SK-N-SH treated with all-trans-retinoic acid at 6 μM for 48 hours (cell line): ENCODE results near the gene DPYD.

Source experiments
- ATAC-seq: fragments of 200-7000 bp; cut with Tn5 transposase; 3 replicates; pipeline ENCODE4 v1.9.1; 2020; ENCODE audit warnings: mild to moderate bottlenecking, moderate library complexity
- ARNTL ChIP-seq: fragments of 450-650 bp; formaldehyde crosslinking; IDR thresholded peaks from 2 replicates; pipeline ENCODE4 v1.5.0; 2020; ENCODE audit warnings: low read depth, mild to moderate bottlenecking, moderate library complexity, borderline replicate concordance
- BACH2 ChIP-seq: fragments of 250-450 bp; sonication (Bioruptor Pico); IDR thresholded peaks from 2 replicates; pipeline ENCODE4 v1.9.0; 2021; ENCODE audit warnings: mild to moderate bottlenecking, borderline replicate concordance
- ESRRG ChIP-seq: fragments of 250-450 bp; sonication (Bioruptor Pico); IDR thresholded peaks from 2 replicates; pipeline ENCODE4 v1.6.1; 2021; ENCODE audit warnings: mild to moderate bottlenecking
- GLIS3 ChIP-seq: fragments of 250-450 bp; sonication (Bioruptor Pico); IDR thresholded peaks from 2 replicates; pipeline ENCODE4 v1.5.0; 2020; ENCODE audit warnings: mild to moderate bottlenecking, moderate library complexity
- ISL1 ChIP-seq: fragments of 250-450 bp; sonication (Bioruptor Pico); IDR thresholded peaks from 2 replicates; pipeline ENCODE4 v2.1.2; 2022; ENCODE audit warnings: mild to moderate bottlenecking, moderate library complexity
- POU6F1 ChIP-seq: fragments of 250-450 bp; sonication (Bioruptor Pico); IDR thresholded peaks from 2 replicates; pipeline ENCODE4 v1.8.0; 2021; ENCODE audit warnings: low read depth, mild to moderate bottlenecking, moderate library complexity, borderline replicate concordance
- RARB ChIP-seq: fragments of 250-450 bp; sonication (Bioruptor Pico); IDR thresholded peaks from 2 replicates; pipeline ENCODE4 v1.8.0; 2021; ENCODE audit warnings: mild to moderate bottlenecking, moderate library complexity
- SNAI2 ChIP-seq: fragments of 250-450 bp; sonication (Bioruptor Pico); IDR thresholded peaks from 2 replicates; pipeline ENCODE4 v1.5.0; 2020; ENCODE audit warnings: mild to moderate bottlenecking, moderate library complexity
- TCF4 ChIP-seq: fragments of 250-450 bp; sonication (Bioruptor Pico); IDR thresholded peaks from 2 replicates; pipeline ENCODE4 v1.8.0; 2021; ENCODE audit warnings: mild to moderate bottlenecking, moderate library complexity, borderline replicate concordance
- TOX ChIP-seq: fragments of 250-450 bp; sonication (Bioruptor Pico); IDR thresholded peaks from 2 replicates; pipeline ENCODE4 v1.8.0; 2021; ENCODE audit warnings: mild to moderate bottlenecking, moderate library complexity, borderline replicate concordance
- TSHZ2 ChIP-seq: fragments of 250-450 bp; sonication (Bioruptor Pico); IDR thresholded peaks from 2 replicates; pipeline ENCODE4 v1.5.0; 2020; ENCODE audit warnings: mild to moderate bottlenecking, moderate library complexity
- ZFP3 ChIP-seq: fragments of 250-450 bp; sonication (Bioruptor Pico); IDR thresholded peaks from 2 replicates; pipeline ENCODE4 v1.5.0; 2020; ENCODE audit warnings: mild to moderate bottlenecking, moderate library complexity
- ZNF70 ChIP-seq: fragments of 450-650 bp; formaldehyde crosslinking; IDR thresholded peaks from 2 replicates; pipeline ENCODE4 v1.5.0; 2020; ENCODE audit warnings: mild to moderate bottlenecking, moderate library complexity
- ZNF8 ChIP-seq: fragments of 450-650 bp; formaldehyde crosslinking; IDR thresholded peaks from 2 replicates; pipeline ENCODE4 v1.5.0; 2020; ENCODE audit warnings: mild to moderate bottlenecking, moderate library complexity
- TF ChIP-seq, protein P1 (sequence below): fragments of 250-450 bp; sonication (Bioruptor Pico); IDR thresholded peaks from 2 replicates; pipeline ENCODE4 v1.5.1; 2021; ENCODE audit warnings: mild to moderate bottlenecking, moderate library complexity
- TF ChIP-seq, protein P2 (sequence below): fragments of 250-450 bp; sonication (Bioruptor Pico); IDR thresholded peaks from 2 replicates; pipeline ENCODE4 v1.5.1; 2020; ENCODE audit warnings: low read depth, mild to moderate bottlenecking, moderate library complexity
- TF ChIP-seq, protein P3 (sequence below): fragments of 250-450 bp; sonication (Bioruptor Pico); IDR thresholded peaks from 2 replicates; pipeline ENCODE4 v1.8.0; 2020; ENCODE audit warnings: mild to moderate bottlenecking, moderate library complexity, borderline replicate concordance

The DPYD gene

GRCh38 chr1:97632075-97632474 lies 288.8 kb downstream of the DPYD start:
- peak; percentile 66 for ATAC-seq

GRCh38 chr1:97630948-97631347 lies 289.9 kb downstream of the DPYD start:
- no peak; the same call in 2 of the 3 replicates for ATAC-seq
- TF ChIP-seq SNAI2 (CRISPR knock-in tag): no peak
- no peak for TF ChIP-seq ZNF8
- TF ChIP-seq, protein P1, sequence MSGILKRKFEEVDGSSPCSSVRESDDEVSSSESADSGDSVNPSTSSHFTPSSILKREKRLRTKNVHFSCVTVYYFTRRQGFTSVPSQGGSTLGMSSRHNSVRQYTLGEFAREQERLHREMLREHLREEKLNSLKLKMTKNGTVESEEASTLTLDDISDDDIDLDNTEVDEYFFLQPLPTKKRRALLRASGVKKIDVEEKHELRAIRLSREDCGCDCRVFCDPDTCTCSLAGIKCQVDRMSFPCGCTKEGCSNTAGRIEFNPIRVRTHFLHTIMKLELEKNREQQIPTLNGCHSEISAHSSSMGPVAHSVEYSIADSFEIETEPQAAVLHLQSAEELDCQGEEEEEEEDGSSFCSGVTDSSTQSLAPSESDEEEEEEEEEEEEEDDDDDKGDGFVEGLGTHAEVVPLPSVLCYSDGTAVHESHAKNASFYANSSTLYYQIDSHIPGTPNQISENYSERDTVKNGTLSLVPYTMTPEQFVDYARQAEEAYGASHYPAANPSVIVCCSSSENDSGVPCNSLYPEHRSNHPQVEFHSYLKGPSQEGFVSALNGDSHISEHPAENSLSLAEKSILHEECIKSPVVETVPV: no peak
- no peak for TF ChIP-seq ZNF70 (CRISPR knock-in tag)
- no peak for TF ChIP-seq ESRRG
- TF ChIP-seq GLIS3 (CRISPR knock-in tag): no peak
- TF ChIP-seq TOX (CRISPR knock-in tag): no peak
- TF ChIP-seq, protein P2, sequence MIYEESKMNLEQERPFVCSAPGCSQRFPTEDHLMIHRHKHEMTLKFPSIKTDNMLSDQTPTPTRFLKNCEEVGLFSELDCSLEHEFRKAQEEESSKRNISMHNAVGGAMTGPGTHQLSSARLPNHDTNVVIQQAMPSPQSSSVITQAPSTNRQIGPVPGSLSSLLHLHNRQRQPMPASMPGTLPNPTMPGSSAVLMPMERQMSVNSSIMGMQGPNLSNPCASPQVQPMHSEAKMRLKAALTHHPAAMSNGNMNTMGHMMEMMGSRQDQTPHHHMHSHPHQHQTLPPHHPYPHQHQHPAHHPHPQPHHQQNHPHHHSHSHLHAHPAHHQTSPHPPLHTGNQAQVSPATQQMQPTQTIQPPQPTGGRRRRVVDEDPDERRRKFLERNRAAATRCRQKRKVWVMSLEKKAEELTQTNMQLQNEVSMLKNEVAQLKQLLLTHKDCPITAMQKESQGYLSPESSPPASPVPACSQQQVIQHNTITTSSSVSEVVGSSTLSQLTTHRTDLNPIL: no peak
- TF ChIP-seq TCF4 (CRISPR knock-in tag): no peak
- TF ChIP-seq, protein P3, sequence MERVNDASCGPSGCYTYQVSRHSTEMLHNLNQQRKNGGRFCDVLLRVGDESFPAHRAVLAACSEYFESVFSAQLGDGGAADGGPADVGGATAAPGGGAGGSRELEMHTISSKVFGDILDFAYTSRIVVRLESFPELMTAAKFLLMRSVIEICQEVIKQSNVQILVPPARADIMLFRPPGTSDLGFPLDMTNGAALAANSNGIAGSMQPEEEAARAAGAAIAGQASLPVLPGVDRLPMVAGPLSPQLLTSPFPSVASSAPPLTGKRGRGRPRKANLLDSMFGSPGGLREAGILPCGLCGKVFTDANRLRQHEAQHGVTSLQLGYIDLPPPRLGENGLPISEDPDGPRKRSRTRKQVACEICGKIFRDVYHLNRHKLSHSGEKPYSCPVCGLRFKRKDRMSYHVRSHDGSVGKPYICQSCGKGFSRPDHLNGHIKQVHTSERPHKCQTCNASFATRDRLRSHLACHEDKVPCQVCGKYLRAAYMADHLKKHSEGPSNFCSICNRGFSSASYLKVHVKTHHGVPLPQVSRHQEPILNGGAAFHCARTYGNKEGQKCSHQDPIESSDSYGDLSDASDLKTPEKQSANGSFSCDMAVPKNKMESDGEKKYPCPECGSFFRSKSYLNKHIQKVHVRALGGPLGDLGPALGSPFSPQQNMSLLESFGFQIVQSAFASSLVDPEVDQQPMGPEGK: no peak
- TF ChIP-seq RARB (CRISPR knock-in tag): no peak

More at GRCh38 chr1:97632075-97632474, 288.8 kb downstream of the DPYD start:
- TF ChIP-seq, protein P3: peak; percentile 48; the same call in 1 of the 2 replicates
- TF ChIP-seq ZNF70 (CRISPR knock-in tag) (no peak), BACH2 (CRISPR knock-in tag) (no peak), ISL1 (CRISPR knock-in tag) (peak; percentile 96), TCF4 (CRISPR knock-in tag) (peak; percentile 76), POU6F1 (CRISPR knock-in tag) (no peak), ARNTL (CRISPR knock-in tag) (no peak), RARB (CRISPR knock-in tag) (no peak), ESRRG (peak; percentile 87; the same call in 1 of the 2 replicates), TSHZ2 (peak; percentile 87), SNAI2 (CRISPR knock-in tag) (0 out of 2 replicates have a peak, but pooled peaks have one; percentile 59), ZFP3 (CRISPR knock-in tag) (peak; percentile 59; the same call in 1 of the 2 replicates), TOX (CRISPR knock-in tag) (no peak)
- TF ChIP-seq, protein P1: no peak
- TF ChIP-seq, protein P2: peak; percentile 71; the same call in 1 of the 2 replicates
